ENCODE measurements around the gene C5AR2. TPM values are rescaled to one million over a fixed set of nuclear protein-coding genes. Genes with fewer than 3 reads are reported as not detected.
A peak's percentile ranks its signal among the peaks of the same experiment; 100 is the strongest.
"Not testable (repeated sequence)": the region's sequence is repeated elsewhere in the genome, so short reads cannot be mapped to it uniquely, and the experiment has no call there.

Gene C5AR2
- not detected for polyA plus RNA-seq (ENCODE audit: low read depth in 6 of 6)

- no peak for DNase-seq
- Mint-ChIP-seq H3K36me3 (no peaks in the 10 kb centered on the region), H3K4me3 (no peak within 1 kb of the TSS), H3K27me3 (peaks cover 4 to 14% (median 11%) of the 10 kb centered on the region in 3 donors), H3K27ac (peak within 1 kb of the TSS in 1 of 6 donors; percentile 10), H3K4me1 (peaks cover 5 to 6% (median 6%) of the 10 kb centered on the region in 3 donors), H3K9me3 (no peaks in the 10 kb centered on the region)
- ATAC-seq (ENCODE audit: low read depth in 2 of 2): no peak
These were observed at the start of gene C5AR2 for GRCh38 chr19:47331931-47332547. C5AR2 (plus strand) TSS chr19:47332175; CDS start chr19:47340800, 8,625 bp downstream.

- H3K4me1 Mint-ChIP-seq: peaks cover 11 to 31% (median 22%) of the 10 kb centered on the region in 3 donors
- no peaks in the 10 kb centered on the region for H3K9me3 Mint-ChIP-seq
- H3K36me3 Mint-ChIP-seq: no peaks in the 10 kb centered on the region
- H3K27ac Mint-ChIP-seq: peak overlapping the region in 1 of 6 donors; percentile 44
- no peak overlapping the region for H3K4me3 Mint-ChIP-seq
- no peaks in the 10 kb centered on the region for H3K27me3 Mint-ChIP-seq
- DNase-seq: no peak
- ATAC-seq (ENCODE audit: low read depth in 2 of 2): no peak
These were observed 48.4 kb upstream of the C5AR2 start for GRCh38 chr19:47283405-47284059.

GRCh38 chr19:47284324-47284899, 47.6 kb upstream of the C5AR2 start:
- peaks cover 20 to 39% (median 27%) of the 10 kb centered on the region in 3 donors for H3K4me1 Mint-ChIP-seq
- DNase-seq (peak; percentile 60), ATAC-seq (ENCODE audit: low read depth in 2 of 2) (no peak)
- peak overlapping the region in 2 of 6 donors; percentile 44 to 49 for H3K27ac Mint-ChIP-seq
- H3K36me3 Mint-ChIP-seq: no peaks in the 10 kb centered on the region
- no peaks in the 10 kb centered on the region for H3K27me3 Mint-ChIP-seq
- H3K9me3 Mint-ChIP-seq: no peaks in the 10 kb centered on the region
- no peak overlapping the region for H3K4me3 Mint-ChIP-seq

- H3K27me3 Mint-ChIP-seq: peaks cover 0 to 11% (median 0%) of the 10 kb centered on the region in 3 donors
- H3K27ac Mint-ChIP-seq: peak overlapping the region in 2 of 6 donors; percentile 60 to 65
- ATAC-seq (ENCODE audit: low read depth in 2 of 2) (peak; percentile 93), DNase-seq (peak; percentile 68)
- H3K4me1 Mint-ChIP-seq: peaks cover 18% of the 10 kb centered on the region in 3 donors
- no peaks in the 10 kb centered on the region for H3K9me3 Mint-ChIP-seq
- peak overlapping the region in 1 of 8 donors; percentile 56 for H3K4me3 Mint-ChIP-seq
- H3K36me3 Mint-ChIP-seq: no peaks in the 10 kb centered on the region
These were observed 35.9 kb upstream of the C5AR2 start for GRCh38 chr19:47296036-47296435.

- not testable (repeated sequence) for H3K9me3 Mint-ChIP-seq; DNase-seq; ATAC-seq (ENCODE audit: low read depth in 2 of 2); H3K36me3 Mint-ChIP-seq; H3K27ac Mint-ChIP-seq
- Mint-ChIP-seq H3K4me3 (peak overlapping the region in 1 of 8 donors; percentile 20), H3K4me1 (peaks cover 24 to 29% (median 26%) of the 10 kb centered on the region in 3 donors), H3K27me3 (peaks cover 6 to 19% (median 17%) of the 10 kb centered on the region in 3 donors)
These were observed 31.1 kb upstream of the C5AR2 start for GRCh38 chr19:47300867-47301266.

GRCh38 chr19:47302249-47302648, 29.7 kb upstream of the C5AR2 start:
- no peak for DNase-seq

GRCh38 chr19:47303966-47304365, 28.0 kb upstream of the C5AR2 start:
- H3K4me3 Mint-ChIP-seq: no peak overlapping the region
- peak overlapping the region in 1 of 6 donors; percentile 33 for H3K27ac Mint-ChIP-seq
- no peak for DNase-seq
- ATAC-seq (ENCODE audit: low read depth in 2 of 2): no peak
- H3K9me3 Mint-ChIP-seq: no peaks in the 10 kb centered on the region
- H3K36me3 Mint-ChIP-seq: no peaks in the 10 kb centered on the region
- H3K27me3 Mint-ChIP-seq: peaks cover 6 to 40% (median 38%) of the 10 kb centered on the region in 3 donors
- peaks cover 13 to 22% (median 19%) of the 10 kb centered on the region in 3 donors for H3K4me1 Mint-ChIP-seq

More at GRCh38 chr19:47302249-47302648, 29.7 kb upstream of the C5AR2 start:
- peak; percentile 43 to 63 for ATAC-seq (ENCODE audit: low read depth in 2 of 2)
- H3K27ac Mint-ChIP-seq: peak overlapping the region in 3 of 6 donors; percentile 18 to 81 (median 33)
- H3K27me3 Mint-ChIP-seq: peaks cover 6 to 31% (median 30%) of the 10 kb centered on the region in 3 donors
- peaks cover 13 to 22% (median 19%) of the 10 kb centered on the region in 3 donors for H3K4me1 Mint-ChIP-seq
- H3K9me3 Mint-ChIP-seq: no peaks in the 10 kb centered on the region
- H3K4me3 Mint-ChIP-seq: peak overlapping the region in 1 of 8 donors; percentile 39
- H3K36me3 Mint-ChIP-seq: no peaks in the 10 kb centered on the region

- peaks cover 13 to 17% (median 17%) of the 10 kb centered on the region in 3 donors for H3K4me1 Mint-ChIP-seq
- H3K27me3 Mint-ChIP-seq: peaks cover 6 to 53% (median 48%) of the 10 kb centered on the region in 3 donors
- DNase-seq (peak; percentile 42), ATAC-seq (ENCODE audit: low read depth in 2 of 2) (peak; percentile 68 to 85)
- H3K4me3 Mint-ChIP-seq: no peak overlapping the region
- H3K27ac Mint-ChIP-seq: peak overlapping the region in 3 of 6 donors; percentile 25 to 76 (median 66)
- H3K36me3 Mint-ChIP-seq: no peaks in the 10 kb centered on the region
- H3K9me3 Mint-ChIP-seq: no peaks in the 10 kb centered on the region
These were observed 26.6 kb upstream of the C5AR2 start for GRCh38 chr19:47305309-47305751.

GRCh38 chr19:47306303-47306702, 25.7 kb upstream of the C5AR2 start:
- peaks cover 10 to 59% (median 48%) of the 10 kb centered on the region in 3 donors for H3K27me3 Mint-ChIP-seq
- peaks cover 8 to 13% (median 12%) of the 10 kb centered on the region in 3 donors for H3K4me1 Mint-ChIP-seq
- no peaks in the 10 kb centered on the region for H3K36me3 Mint-ChIP-seq
- no peak for ATAC-seq (ENCODE audit: low read depth in 2 of 2)
- H3K9me3 Mint-ChIP-seq: no peaks in the 10 kb centered on the region
- peak overlapping the region in 2 of 6 donors; percentile 24 to 26 for H3K27ac Mint-ChIP-seq
- DNase-seq: no peak
- no peak overlapping the region for H3K4me3 Mint-ChIP-seq

- Mint-ChIP-seq H3K36me3 (no peaks in the 10 kb centered on the region), H3K4me1 (peaks cover 5 to 6% (median 6%) of the 10 kb centered on the region in 3 donors), H3K9me3 (peaks cover 0 to 3% (median 0%) of the 10 kb centered on the region in 7 donors), H3K4me3 (no peak overlapping the region), H3K27ac (peak overlapping the region in 1 of 6 donors; percentile 10), H3K27me3 (peaks cover 24 to 59% (median 48%) of the 10 kb centered on the region in 3 donors)
- no peak for ATAC-seq (ENCODE audit: low read depth in 2 of 2)
- no peak for DNase-seq
These were observed 22.9 kb upstream of the C5AR2 start for GRCh38 chr19:47309038-47309437.

- no peak for ATAC-seq (ENCODE audit: low read depth in 2 of 2)
- Mint-ChIP-seq H3K9me3 (peaks cover 0 to 4% (median 0%) of the 10 kb centered on the region in 7 donors), H3K36me3 (no peaks in the 10 kb centered on the region), H3K27me3 (peaks cover 25 to 61% (median 48%) of the 10 kb centered on the region in 3 donors), H3K4me3 (peak within 1 kb of the TSS in 1 of 8 donors; percentile 67), H3K4me1 (peaks cover 5 to 6% (median 6%) of the 10 kb centered on the region in 3 donors), H3K27ac (peak within 1 kb of the TSS in 2 of 6 donors; percentile 4 to 42)
- no peak for DNase-seq
These were observed 22.4 kb upstream of the C5AR2 start, which contains the start of gene C5AR1 for GRCh38 chr19:47309608-47310007. C5AR1 (plus strand) TSS chr19:47309861; CDS start chr19:47309896, 35 bp downstream.

GRCh38 chr19:47310323-47310722, 21.7 kb upstream of the C5AR2 start:
- Mint-ChIP-seq H3K4me1 (peaks cover 2 to 3% (median 2%) of the 10 kb centered on the region in 3 donors), H3K36me3 (no peaks in the 10 kb centered on the region), H3K27ac (peak overlapping the region in 1 of 6 donors; percentile 42), H3K4me3 (peak overlapping the region in 1 of 8 donors; percentile 67), H3K27me3 (peaks cover 22 to 62% (median 45%) of the 10 kb centered on the region in 3 donors), H3K9me3 (peaks cover 0 to 5% (median 2%) of the 10 kb centered on the region in 7 donors)
- ATAC-seq (ENCODE audit: low read depth in 2 of 2) (no peak), DNase-seq (no peak)

- no peaks in the 10 kb centered on the region for H3K36me3 Mint-ChIP-seq
- ATAC-seq (ENCODE audit: low read depth in 2 of 2) (no peak), DNase-seq (no peak)
- H3K4me3 Mint-ChIP-seq: no peak overlapping the region
- peaks cover 20 to 62% (median 42%) of the 10 kb centered on the region in 3 donors for H3K27me3 Mint-ChIP-seq
- peaks cover 0 to 5% (median 2%) of the 10 kb centered on the region in 7 donors for H3K9me3 Mint-ChIP-seq
- H3K27ac Mint-ChIP-seq: peak overlapping the region in 2 of 6 donors; percentile 42 to 84
- no peaks in the 10 kb centered on the region for H3K4me1 Mint-ChIP-seq
These were observed 21.2 kb upstream of the C5AR2 start for GRCh38 chr19:47310819-47311218.

All from naive B cell (primary cell).